ENCODE results near the gene NMD3.

Gene NMD3

DNA sequence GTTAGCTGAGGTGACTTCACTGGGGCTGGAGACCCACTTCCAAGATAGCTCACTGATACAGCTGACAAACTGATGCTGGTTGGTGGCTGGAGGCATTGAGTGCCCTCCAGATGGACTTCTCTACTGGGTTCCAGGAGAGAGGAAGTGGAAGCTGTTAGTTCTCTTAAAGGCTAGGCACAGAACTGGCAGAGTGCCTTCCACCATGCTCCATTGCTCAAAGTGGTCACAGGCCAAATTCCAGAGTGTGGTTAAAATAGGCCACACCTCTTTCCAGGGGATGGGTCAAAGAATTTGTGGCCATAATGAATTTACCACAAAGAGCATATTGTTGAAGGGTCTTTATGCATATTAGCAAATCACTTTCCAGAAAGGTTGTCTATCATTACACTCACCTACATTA lies 74.2 kb downstream of the NMD3 start:
- peaks cover 12% of the 10 kb centered on the region; the same call in 1 of the 2 replicates for H3K9me3 ChIP-seq (ENCODE audit: insufficient read depth, low read length)
- H3K79me2 ChIP-seq (ENCODE audit: low read length): no peaks in the 10 kb centered on the region
- no peak overlapping the region for H3K27ac ChIP-seq (ENCODE audit: low read length)
- H3K4me1 ChIP-seq (ENCODE audit: low read length): no peaks in the 10 kb centered on the region
- TF ChIP-seq EZH2phosphoT487 (IDR thresholded peaks at IDR 0.05; ENCODE audit: low read depth): no peak
- TF ChIP-seq, protein P1, sequence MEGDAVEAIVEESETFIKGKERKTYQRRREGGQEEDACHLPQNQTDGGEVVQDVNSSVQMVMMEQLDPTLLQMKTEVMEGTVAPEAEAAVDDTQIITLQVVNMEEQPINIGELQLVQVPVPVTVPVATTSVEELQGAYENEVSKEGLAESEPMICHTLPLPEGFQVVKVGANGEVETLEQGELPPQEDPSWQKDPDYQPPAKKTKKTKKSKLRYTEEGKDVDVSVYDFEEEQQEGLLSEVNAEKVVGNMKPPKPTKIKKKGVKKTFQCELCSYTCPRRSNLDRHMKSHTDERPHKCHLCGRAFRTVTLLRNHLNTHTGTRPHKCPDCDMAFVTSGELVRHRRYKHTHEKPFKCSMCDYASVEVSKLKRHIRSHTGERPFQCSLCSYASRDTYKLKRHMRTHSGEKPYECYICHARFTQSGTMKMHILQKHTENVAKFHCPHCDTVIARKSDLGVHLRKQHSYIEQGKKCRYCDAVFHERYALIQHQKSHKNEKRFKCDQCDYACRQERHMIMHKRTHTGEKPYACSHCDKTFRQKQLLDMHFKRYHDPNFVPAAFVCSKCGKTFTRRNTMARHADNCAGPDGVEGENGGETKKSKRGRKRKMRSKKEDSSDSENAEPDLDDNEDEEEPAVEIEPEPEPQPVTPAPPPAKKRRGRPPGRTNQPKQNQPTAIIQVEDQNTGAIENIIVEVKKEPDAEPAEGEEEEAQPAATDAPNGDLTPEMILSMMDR (IDR thresholded peaks at IDR 0.05; ENCODE audit: low read depth, low read length): no peak
- no peaks in the 10 kb centered on the region; the same call in 1 of the 2 replicates for H4K20me1 ChIP-seq (ENCODE audit: insufficient read depth, low read length)
- H2AFZ ChIP-seq (ENCODE audit: low read depth, low read length): no peak overlapping the region
- no peak overlapping the region for H3K4me3 ChIP-seq (ENCODE audit: low read length)
- H3K36me3 ChIP-seq (replicated peaks; ENCODE audit: low read depth, low read length): peaks cover 21% of the 10 kb centered on the region
- no peak overlapping the region for H3K9ac ChIP-seq (ENCODE audit: low read length)
- H3K27me3 ChIP-seq (ENCODE audit: low read depth, low read length): no peaks in the 10 kb centered on the region
- no peak overlapping the region for H3K4me2 ChIP-seq (ENCODE audit: low read length)

DNA sequence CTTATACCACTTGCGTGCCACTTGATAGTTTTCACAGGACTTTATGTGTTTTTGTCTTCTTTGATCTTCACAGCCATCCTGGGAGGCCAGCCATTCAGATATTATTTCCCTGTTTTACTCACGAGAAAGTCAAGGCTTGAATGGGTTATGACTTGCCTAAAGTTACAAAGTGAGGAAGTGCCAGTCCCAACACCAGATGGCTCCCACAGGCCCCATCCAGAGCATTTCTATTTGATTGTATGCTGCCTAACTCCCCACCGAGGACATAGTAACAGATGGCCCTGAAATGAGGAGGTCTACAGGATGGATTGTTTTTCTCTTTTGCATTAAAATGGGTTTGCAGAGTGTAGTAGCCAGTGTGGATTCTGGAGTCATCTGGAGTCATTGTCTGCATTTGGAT lies 75.7 kb downstream of the NMD3 start:
- H4K20me1 ChIP-seq (ENCODE audit: insufficient read depth, low read length): no peaks in the 10 kb centered on the region
- no peaks in the 10 kb centered on the region for H3K27me3 ChIP-seq (ENCODE audit: low read depth, low read length)
- no peak overlapping the region for H3K9ac ChIP-seq (ENCODE audit: low read length)
- H3K36me3 ChIP-seq (replicated peaks; ENCODE audit: low read depth, low read length): peaks cover 21% of the 10 kb centered on the region
- no peaks in the 10 kb centered on the region for H3K4me1 ChIP-seq (ENCODE audit: low read length)
- peaks cover 12% of the 10 kb centered on the region; the same call in 1 of the 2 replicates for H3K9me3 ChIP-seq (ENCODE audit: insufficient read depth, low read length)
- no peak overlapping the region for H3K27ac ChIP-seq (ENCODE audit: low read length)
- no peak overlapping the region for H3K4me2 ChIP-seq (ENCODE audit: low read length)
- no peak overlapping the region for H2AFZ ChIP-seq (ENCODE audit: low read depth, low read length)
- no peak for TF ChIP-seq EZH2phosphoT487 (IDR thresholded peaks at IDR 0.05; ENCODE audit: low read depth)
- TF ChIP-seq, protein P1 (IDR thresholded peaks at IDR 0.05; ENCODE audit: low read depth, low read length): no peak
- H3K79me2 ChIP-seq (ENCODE audit: low read length): no peaks in the 10 kb centered on the region
- no peak overlapping the region for H3K4me3 ChIP-seq (ENCODE audit: low read length)

Data from OCI-LY3 (cell line).